Right cardiac atrium (tissue), 5 donors: Measurements from ENCODE around the gene GNB3. TPM values are rescaled to one million over a fixed set of nuclear protein-coding genes. Genes with fewer than 3 reads are reported as not detected.
"Not testable (repeated sequence)": the region's sequence is repeated elsewhere in the genome, so short reads cannot be mapped to it uniquely, and the experiment has no call there.

ENCODE experiments used
- ATAC-seq, 2 donors: fragments of 200-7000 bp; cut with Tn5 transposase; one replicate each; pipeline versions ENCODE4 v1.8.0 to v1.9.1; 2020; ENCODE audit warnings: moderate library complexity in 2 of 2, mild to moderate bottlenecking in 1 of 2
- DNase-seq, 3 donors: peaks; one replicate each; pipeline ENCODE4 v3.0.0-alpha.2; 2020
- H3K27ac ChIP-seq: one replicate; pipeline ENCODE4 v1.5.1; 2013; ENCODE audit warnings: mild to moderate bottlenecking, low read length, control low read depth, moderate library complexity
- H3K27me3 ChIP-seq: one replicate; pipeline ENCODE4 v1.6.1; 2013; ENCODE audit not compliant: control insufficient read depth, insufficient read depth
- H3K4me1 ChIP-seq: one replicate; pipeline ENCODE4 v1.6.1; 2013; ENCODE audit warnings: low read length; ENCODE audit not compliant: control insufficient read depth, insufficient read depth
- H3K4me3 ChIP-seq: one replicate; pipeline ENCODE4 v1.5.1; 2013; ENCODE audit warnings: low read length, control low read depth
- H3K9me3 ChIP-seq: one replicate; pipeline ENCODE4 v1.6.1; 2013; ENCODE audit warnings: low read length; ENCODE audit not compliant: control insufficient read depth
- whole genome bisulfite sequencing: extraction: QIAGEN DNeasy Blood & Tissue Kit; methylation state at CpG from one replicate; pipeline ENCODE4 v1.1.7; 2013; 5-methylcytosine and 5-hydroxymethylcytosine counted together
- intact Hi-C, 4 donors: fragments of 100-400 bp; cut with DNase I; formaldehyde crosslinking; loops; one replicate each; pipeline versions ENCODE4 v1.11.0 to v1.14.0; 2022 to 2023
- polyA plus RNA-seq: library from polyadenylated mRNA; stranded (reverse); fragments of 200-250 nt; gene quantifications from one replicate; pipeline ENCODE4 v1.2.3, GENCODE V29; 2013
- total RNA-seq, 4 donors: library from RNA; stranded (reverse); fragmentation: NEBNext Ultra II Directional; extraction: Animal tissue kit (Norgen Biotek cat#: 25700); gene quantifications; one replicate each; pipeline ENCODE4 v1.2.1, GENCODE V29; 2021
- donor health status: healthy with polysubstance abuse.
- donor health status: DM: no; HTN: yes; CAD: no.
- donor health status: DM: no; HTN: no; CAD: no.
- donor health status: DM: no; HTN: yes; CAD: no; lungs with severe emphysema.
- donor health status: DM: yes; HTN: yes; CAD: no.

The GNB3 gene
- total and polyA plus RNA-seq, 5 donors, result 2.9 to 7.8 (median 3.8) TPM

DNA sequence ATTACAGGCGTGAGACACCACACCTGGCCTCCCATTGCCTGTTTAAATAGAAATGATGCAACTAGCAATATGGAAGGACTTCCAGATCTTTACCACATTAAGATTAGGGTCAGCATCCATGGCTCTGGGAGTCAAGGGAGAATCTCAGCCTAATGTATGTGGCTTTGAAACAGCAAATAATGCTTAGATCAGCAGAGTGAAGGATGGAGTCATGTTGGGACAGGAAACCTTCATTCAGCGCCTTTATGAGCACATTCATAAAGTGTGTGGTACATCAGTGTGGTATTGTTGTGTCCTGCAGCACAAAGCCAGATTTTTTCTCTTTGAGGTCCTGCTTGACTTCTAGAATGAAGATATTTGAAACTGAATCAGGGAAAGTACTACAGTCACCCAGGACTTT, 47.6 kb downstream of the GNB3 start:
- DNase-seq (no peak), ATAC-seq (no peak)
- intact Hi-C loops, result no loop called here
- H3K27ac ChIP-seq, result no peak overlapping the region
- WGBS, result 89% methylated on average over 2 of the region's 2 CpGs
- H3K9me3 ChIP-seq, result no peaks in the 10 kb centered on the region
- H3K4me3 ChIP-seq, result no peak overlapping the region
- no peaks in the 10 kb centered on the region for H3K27me3 ChIP-seq
- peaks cover 2% of the 10 kb centered on the region for H3K4me1 ChIP-seq

DNA sequence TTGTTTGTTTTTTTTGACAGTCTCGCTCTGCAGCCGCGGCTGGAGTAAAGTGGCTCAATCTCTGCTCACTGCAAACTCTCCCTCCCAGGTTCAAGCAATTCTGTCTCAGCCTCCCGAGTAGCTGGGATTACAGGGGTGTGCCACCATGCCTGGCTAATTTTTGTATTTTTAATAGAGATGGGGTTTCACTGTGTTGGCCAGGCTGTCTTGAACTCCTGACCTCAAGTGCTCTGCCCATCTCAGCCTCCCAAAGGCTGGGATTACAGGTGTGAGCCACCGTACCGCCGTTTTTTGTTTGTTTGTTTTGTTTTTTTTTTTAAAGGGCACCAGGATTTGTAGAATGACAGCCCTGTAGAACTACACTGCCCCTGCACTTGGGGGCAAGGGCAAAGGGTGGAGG, 48.1 kb downstream of the GNB3 start:
- H3K4me3 ChIP-seq, H3K27me3 ChIP-seq, ATAC-seq, intact Hi-C loops, H3K9me3 ChIP-seq, H3K4me1 ChIP-seq, H3K27ac ChIP-seq, DNase-seq: not testable (repeated sequence)
- 82% methylated on average over 7 of the region's 7 CpGs for WGBS

GRCh38 chr12:6889775-6890573, 49.2 kb downstream of the GNB3 start:
- peak in 1 of 3 donors; percentile 59 for DNase-seq
- H3K4me3 ChIP-seq, H3K9me3 ChIP-seq, H3K27me3 ChIP-seq, intact Hi-C loops, H3K4me1 ChIP-seq, ATAC-seq, H3K27ac ChIP-seq: not testable (repeated sequence)
- WGBS, result 93% methylated on average over 21 of the region's 21 CpGs

- Histone ChIP-seq H3K9me3 (no peaks in the 10 kb centered on the region), H3K27me3 (no peaks in the 10 kb centered on the region), H3K27ac (peak overlapping the region; percentile 96), H3K4me3 (peak overlapping the region; percentile 63), H3K4me1 (peaks cover 2% of the 10 kb centered on the region)
- intact Hi-C loops, result no loop called here
- peak; percentile 97 to 98 for ATAC-seq
- peak; percentile 98 to 100 (median 100) for DNase-seq
- WGBS, result 1% methylated on average over 68 of the region's 68 CpGs
These were observed 50.3 kb downstream of the GNB3 start for GRCh38 chr12:6890789-6891645.

DNA sequence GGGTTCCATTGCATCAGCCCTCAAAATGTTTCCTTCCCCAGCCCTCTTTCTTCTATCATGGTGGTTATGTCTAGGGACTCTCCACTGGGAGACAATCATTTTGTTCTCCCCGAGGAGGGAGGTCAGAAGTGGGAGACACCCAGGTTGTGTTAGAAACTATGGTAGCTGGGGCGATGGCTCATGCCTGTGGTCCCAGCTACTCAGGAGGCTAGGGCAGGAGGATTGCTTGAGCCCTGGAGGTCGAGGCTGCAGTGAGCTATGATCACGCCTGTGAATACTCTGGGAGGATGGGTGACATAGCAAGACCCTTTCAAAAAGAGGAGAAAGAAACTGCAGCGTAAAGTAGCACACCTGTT, 50.9 kb downstream of the GNB3 start:
- ATAC-seq (peak; percentile 5 to 7), DNase-seq (no peak)
- Histone ChIP-seq H3K27me3 (no peaks in the 10 kb centered on the region), H3K4me1 (peaks cover 2% of the 10 kb centered on the region), H3K4me3 (peak overlapping the region; percentile 63), H3K9me3 (no peaks in the 10 kb centered on the region), H3K27ac (peak overlapping the region; percentile 96)
- WGBS, result 86% methylated on average over 5 of the region's 5 CpGs
- intact Hi-C loops, result no loop called here

DNA sequence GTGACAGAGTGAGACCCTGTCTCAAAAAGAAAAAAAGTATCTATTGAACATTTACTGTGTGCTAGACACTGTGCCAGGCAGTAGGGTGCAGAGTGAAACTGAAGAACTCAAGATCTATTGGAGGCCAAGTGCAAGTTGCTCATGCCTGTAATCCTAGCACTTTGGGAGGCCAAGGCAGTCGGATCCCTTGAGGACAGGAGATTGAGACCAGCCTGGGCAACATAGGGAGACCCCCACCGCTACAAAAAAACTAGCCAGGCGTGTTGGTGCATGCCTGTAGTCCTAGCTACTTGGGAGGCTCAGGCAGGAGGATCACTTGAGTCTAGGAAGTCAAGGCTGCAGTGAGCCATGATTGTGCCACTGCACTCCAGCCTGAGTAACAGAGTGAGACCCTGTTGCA, 52.0 kb downstream of the GNB3 start:
- H3K4me1 ChIP-seq, H3K9me3 ChIP-seq, H3K4me3 ChIP-seq, DNase-seq, H3K27me3 ChIP-seq, H3K27ac ChIP-seq, ATAC-seq, intact Hi-C loops: not testable (repeated sequence)
- 93% methylated on average over 3 of the region's 3 CpGs for WGBS

DNA sequence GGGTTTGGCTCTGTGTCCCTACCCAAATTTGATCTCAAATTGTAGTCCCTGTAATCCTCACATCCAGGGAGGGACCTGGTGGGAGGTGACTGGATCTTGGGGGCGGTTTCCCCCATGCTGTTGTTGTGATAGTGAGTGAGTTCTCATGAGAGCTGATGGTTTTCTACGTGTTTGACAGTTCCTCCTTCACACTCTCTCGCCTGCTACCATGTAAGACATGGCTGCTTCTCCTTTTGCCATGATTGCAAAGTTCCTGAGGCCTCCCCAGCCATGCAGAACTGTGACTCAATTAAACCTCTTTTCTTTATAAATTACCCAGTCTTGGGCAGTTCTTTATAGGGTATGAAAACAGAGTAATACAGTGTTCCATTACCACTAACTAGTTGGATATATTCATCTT, 53.6 kb downstream of the GNB3 start:
- Histone ChIP-seq H3K27ac (no peak overlapping the region), H3K4me3 (no peak overlapping the region), H3K27me3 (no peaks in the 10 kb centered on the region), H3K4me1 (peaks cover 2% of the 10 kb centered on the region), H3K9me3 (no peaks in the 10 kb centered on the region)
- no peak for ATAC-seq
- DNase-seq, result no peak
- intact Hi-C loops, result no loop called here
- 76% methylated on average over 3 of the region's 3 CpGs for WGBS

Other genes with a start within 250 kb of the GNB3 start
- 100 to 1,000 TPM; 138 to 165 (median 153) TPM for gene CHD4, start 233.5 kb upstream of the GNB3 start, total RNA-seq
- 142 TPM for gene CHD4, start 233.5 kb upstream of the GNB3 start, polyA plus RNA-seq
- 1 to 10 TPM; 1.1 to 2.6 (median 2.0) TPM for gene LPAR5, start 205.0 kb upstream of the GNB3 start, total RNA-seq
- gene LPAR5, start 205.0 kb upstream of the GNB3 start, polyA plus RNA-seq, result 0.86 TPM
- 1 to 10 TPM; 1.0 to 2.1 (median 1.1) TPM for gene ACRBP, start 193.5 kb upstream of the GNB3 start, total RNA-seq
- gene ACRBP, start 193.5 kb upstream of the GNB3 start, polyA plus RNA-seq, result 0.50 TPM
- 10 to 100 TPM; 18.3 to 31.2 (median 30.2) TPM for gene ING4, start 177.8 kb upstream of the GNB3 start, total RNA-seq
- gene ING4, start 177.8 kb upstream of the GNB3 start, polyA plus RNA-seq, result 27.0 TPM
- gene ZNF384, start 151.6 kb upstream of the GNB3 start, total RNA-seq, result 10 to 100 TPM; 32.9 to 35.0 (median 33.8) TPM
- gene ZNF384, start 151.6 kb upstream of the GNB3 start, polyA plus RNA-seq, result 23.5 TPM
- gene PIANP, start 140.1 kb upstream of the GNB3 start, total RNA-seq, result under 1 TPM in 3 of 4 donors, not detected in 1; 0.29 to 0.99 (median 0.80) TPM
- gene PIANP, start 140.1 kb upstream of the GNB3 start, polyA plus RNA-seq, result 0.18 TPM
- gene COPS7A, start 116.9 kb upstream of the GNB3 start, total RNA-seq, result 10 to 100 TPM; 60.3 to 71.0 (median 65.9) TPM
- gene COPS7A, start 116.9 kb upstream of the GNB3 start, polyA plus RNA-seq, result 71.8 TPM
- 100 to 1,000 TPM; 123 to 135 (median 130) TPM for gene MLF2, start 87.8 kb upstream of the GNB3 start, total RNA-seq
- gene MLF2, start 87.8 kb upstream of the GNB3 start, polyA plus RNA-seq, result 146 TPM
- 100 to 1,000 TPM; 116 to 161 (median 149) TPM for gene PTMS, start 74.6 kb upstream of the GNB3 start, total RNA-seq
- 244 TPM for gene PTMS, start 74.6 kb upstream of the GNB3 start, polyA plus RNA-seq
- 1 to 10 TPM in 2 of 4 donors, under 1 TPM in 2; 0.28 to 1.1 (median 0.76) TPM for gene LAG3, start 68.4 kb upstream of the GNB3 start, total RNA-seq
- 0.57 TPM for gene LAG3, start 68.4 kb upstream of the GNB3 start, polyA plus RNA-seq
- gene CD4, start 51.4 kb upstream of the GNB3 start, total RNA-seq, result 10 to 100 TPM; 11.4 to 15.4 (median 13.7) TPM
- 2.5 TPM for gene CD4, start 51.4 kb upstream of the GNB3 start, polyA plus RNA-seq
- 10 to 100 TPM in 1 of 4 donors, 1 to 10 TPM in 3; 6.8 to 10.9 (median 8.3) TPM for gene GPR162, start 19.1 kb upstream of the GNB3 start, total RNA-seq
- gene GPR162, start 19.1 kb upstream of the GNB3 start, polyA plus RNA-seq, result 6.8 TPM
- gene P3H3, start 12.5 kb upstream of the GNB3 start, total RNA-seq, result 10 to 100 TPM; 15.8 to 25.6 (median 21.1) TPM
- gene P3H3, start 12.5 kb upstream of the GNB3 start, polyA plus RNA-seq, result 17.7 TPM
- gene CDCA3, start 10.4 kb downstream of the GNB3 start, total RNA-seq, result 1 to 10 TPM in 3 of 4 donors, not detected in 1; 1.2 to 1.8 (median 1.2) TPM
- gene CDCA3, start 10.4 kb downstream of the GNB3 start, polyA plus RNA-seq, result 0.50 TPM
- gene USP5, start 11.2 kb downstream of the GNB3 start, total RNA-seq, result 10 to 100 TPM; 59.2 to 74.6 (median 71.0) TPM
- 29.4 TPM for gene USP5, start 11.2 kb downstream of the GNB3 start, polyA plus RNA-seq
- gene TPI1, start 26.6 kb downstream of the GNB3 start, total RNA-seq, result 100 to 1,000 TPM; 707 to 793 (median 721) TPM
- gene TPI1, start 26.6 kb downstream of the GNB3 start, polyA plus RNA-seq, result 872 TPM
- gene SPSB2, start 32.4 kb downstream of the GNB3 start, total RNA-seq, result 1 to 10 TPM; 2.5 to 4.2 (median 3.5) TPM
- 4.6 TPM for gene SPSB2, start 32.4 kb downstream of the GNB3 start, polyA plus RNA-seq
- gene LRRC23, start 63.9 kb downstream of the GNB3 start, total RNA-seq, result 10 to 100 TPM; 11.4 to 13.9 (median 12.1) TPM
- gene LRRC23, start 63.9 kb downstream of the GNB3 start, polyA plus RNA-seq, result 15.0 TPM
- 10 to 100 TPM; 29.6 to 42.1 (median 35.8) TPM for gene ENO2, start 73.7 kb downstream of the GNB3 start, total RNA-seq
- gene ENO2, start 73.7 kb downstream of the GNB3 start, polyA plus RNA-seq, result 17.8 TPM
- gene ATN1, start 87.0 kb downstream of the GNB3 start, total RNA-seq, result 10 to 100 TPM; 85.3 to 89.3 (median 88.6) TPM
- gene ATN1, start 87.0 kb downstream of the GNB3 start, polyA plus RNA-seq, result 70.1 TPM
- not detected for gene RNU7-1, start 102.9 kb downstream of the GNB3 start, total RNA-seq
- gene RNU7-1, start 102.9 kb downstream of the GNB3 start, polyA plus RNA-seq, result not detected
- 100 to 1,000 TPM; 262 to 339 (median 272) TPM for gene C12orf57, start 103.1 kb downstream of the GNB3 start, total RNA-seq
- 441 TPM for gene C12orf57, start 103.1 kb downstream of the GNB3 start, polyA plus RNA-seq
- gene PTPN6, start 110.4 kb downstream of the GNB3 start, total RNA-seq, result 10 to 100 TPM in 2 of 4 donors, 1 to 10 TPM in 2; 7.7 to 12.1 (median 9.3) TPM
- 5.9 TPM for gene PTPN6, start 110.4 kb downstream of the GNB3 start, polyA plus RNA-seq
- 100 to 1,000 TPM; 137 to 159 (median 142) TPM for gene PHB2, start 129.7 kb downstream of the GNB3 start, total RNA-seq
- gene PHB2, start 129.7 kb downstream of the GNB3 start, polyA plus RNA-seq, result 127 TPM
- gene EMG1, start 130.0 kb downstream of the GNB3 start, total RNA-seq, result 10 to 100 TPM; 33.7 to 40.2 (median 38.1) TPM
- 26.0 TPM for gene EMG1, start 130.0 kb downstream of the GNB3 start, polyA plus RNA-seq
- 10 to 100 TPM; 14.0 to 22.2 (median 19.2) TPM for gene LPCAT3, start 177.6 kb downstream of the GNB3 start, total RNA-seq
- gene LPCAT3, start 177.6 kb downstream of the GNB3 start, polyA plus RNA-seq, result 17.8 TPM
- 100 to 1,000 TPM; 162 to 288 (median 238) TPM for gene C1S, start 219.8 kb downstream of the GNB3 start, total RNA-seq
- gene C1S, start 219.8 kb downstream of the GNB3 start, polyA plus RNA-seq, result 126 TPM